ENCODE data around the gene KRTDAP. TPM values are rescaled to one million over a fixed set of nuclear protein-coding genes. Genes with fewer than 3 reads are reported as not detected.

Gene KRTDAP
- total RNA-seq, 1 experiment from 2014 or later = not detected

- DNase-seq = peak; percentile 89
- H3K9ac ChIP-seq (ENCODE audit: low read length) = no peak overlapping the region
- no peaks in the 10 kb centered on the region for H3K9me3 ChIP-seq (ENCODE audit: low read length)
- H3K79me2 ChIP-seq (ENCODE audit: low read length) = no peaks in the 10 kb centered on the region
- peaks cover 4% of the 10 kb centered on the region; the same call in 1 of the 2 replicates for H4K20me1 ChIP-seq (ENCODE audit: insufficient read depth, low read depth, low read length)
- no peak overlapping the region for H3K27ac ChIP-seq (ENCODE audit: low read length)
- H3K4me3 ChIP-seq (ENCODE audit: low read length) = no peak overlapping the region; the same call in 1 of the 2 replicates
- no peak overlapping the region for H3K4me2 ChIP-seq (ENCODE audit: low read depth, low read length, poor library complexity, severe bottlenecking)
- no peaks in the 10 kb centered on the region for H3K36me3 ChIP-seq (ENCODE audit: insufficient read depth, low read length)
- H3K9me2 ChIP-seq (replicated peaks; ENCODE audit: insufficient read depth, low read length) = no peaks in the 10 kb centered on the region
- H3K27me3 ChIP-seq (ENCODE audit: low read length) = no peaks in the 10 kb centered on the region
- no peak overlapping the region for H2AFZ ChIP-seq (ENCODE audit: low read length)
- peaks cover 7% of the 10 kb centered on the region for H3K4me1 ChIP-seq (ENCODE audit: low read length)
These were observed 19.8 kb upstream of the KRTDAP start for GRCh38 chr19:35509861-35510625.

GRCh38 chr19:35509018-35509652, 18.9 kb upstream of the KRTDAP start:
- no peak overlapping the region for H3K27ac ChIP-seq (ENCODE audit: low read length)
- H3K27me3 ChIP-seq (ENCODE audit: low read length) = no peaks in the 10 kb centered on the region
- H3K4me3 ChIP-seq (ENCODE audit: low read length) = no peak overlapping the region
- H3K79me2 ChIP-seq (ENCODE audit: low read length) = no peaks in the 10 kb centered on the region
- H3K36me3 ChIP-seq (ENCODE audit: insufficient read depth, low read length) = no peaks in the 10 kb centered on the region
- peaks cover 7% of the 10 kb centered on the region for H3K4me1 ChIP-seq (ENCODE audit: low read length)
- H3K4me2 ChIP-seq (ENCODE audit: low read depth, low read length, poor library complexity, severe bottlenecking) = no peak overlapping the region
- H3K9me3 ChIP-seq (ENCODE audit: low read length) = no peaks in the 10 kb centered on the region
- H4K20me1 ChIP-seq (ENCODE audit: insufficient read depth, low read depth, low read length) = peaks cover 4% of the 10 kb centered on the region; the same call in 1 of the 2 replicates
- no peaks in the 10 kb centered on the region for H3K9me2 ChIP-seq (replicated peaks; ENCODE audit: insufficient read depth, low read length)
- no peak overlapping the region for H3K9ac ChIP-seq (ENCODE audit: low read length)
- DNase-seq = no peak
- no peak overlapping the region for H2AFZ ChIP-seq (ENCODE audit: low read length)

- H3K27me3 ChIP-seq (ENCODE audit: low read length) = no peaks in the 10 kb centered on the region
- H3K79me2 ChIP-seq (ENCODE audit: low read length) = no peaks in the 10 kb centered on the region
- H3K4me2 ChIP-seq (ENCODE audit: low read depth, low read length, poor library complexity, severe bottlenecking) = no peak overlapping the region
- H3K9me2 ChIP-seq (replicated peaks; ENCODE audit: insufficient read depth, low read length) = no peaks in the 10 kb centered on the region
- H3K27ac ChIP-seq (ENCODE audit: low read length) = no peak overlapping the region
- no peak overlapping the region for H2AFZ ChIP-seq (ENCODE audit: low read length)
- H3K4me3 ChIP-seq (ENCODE audit: low read length) = no peak overlapping the region
- no peak overlapping the region for H3K9ac ChIP-seq (ENCODE audit: low read length)
- no peaks in the 10 kb centered on the region for H3K36me3 ChIP-seq (ENCODE audit: insufficient read depth, low read length)
- no peak for DNase-seq
- H3K4me1 ChIP-seq (ENCODE audit: low read length) = peaks cover 7% of the 10 kb centered on the region
- H4K20me1 ChIP-seq (ENCODE audit: insufficient read depth, low read depth, low read length) = peaks cover 4% of the 10 kb centered on the region; the same call in 1 of the 2 replicates
- no peaks in the 10 kb centered on the region for H3K9me3 ChIP-seq (ENCODE audit: low read length)
These were observed 17.9 kb upstream of the KRTDAP start for GRCh38 chr19:35508129-35508528.

GRCh38 chr19:35507561-35507960, 17.3 kb upstream of the KRTDAP start:
- no peaks in the 10 kb centered on the region for H3K9me2 ChIP-seq (replicated peaks; ENCODE audit: insufficient read depth, low read length)
- no peak for DNase-seq
- H3K27me3 ChIP-seq (ENCODE audit: low read length) = no peaks in the 10 kb centered on the region
- peaks cover 12% of the 10 kb centered on the region for H3K4me1 ChIP-seq (ENCODE audit: low read length)
- no peak overlapping the region for H3K4me2 ChIP-seq (ENCODE audit: low read depth, low read length, poor library complexity, severe bottlenecking)
- H3K9ac ChIP-seq (ENCODE audit: low read length) = no peak overlapping the region
- H2AFZ ChIP-seq (ENCODE audit: low read length) = no peak overlapping the region
- H3K79me2 ChIP-seq (ENCODE audit: low read length) = no peaks in the 10 kb centered on the region
- no peak overlapping the region for H3K4me3 ChIP-seq (ENCODE audit: low read length)
- no peaks in the 10 kb centered on the region for H3K9me3 ChIP-seq (ENCODE audit: low read length)
- no peak overlapping the region for H3K27ac ChIP-seq (ENCODE audit: low read length)
- H4K20me1 ChIP-seq (ENCODE audit: insufficient read depth, low read depth, low read length) = peaks cover 4% of the 10 kb centered on the region; the same call in 1 of the 2 replicates
- no peaks in the 10 kb centered on the region for H3K36me3 ChIP-seq (ENCODE audit: insufficient read depth, low read length)

- Histone ChIP-seq H3K4me1 (ENCODE audit: low read length) (peaks cover 28% of the 10 kb centered on the region), H3K27ac (ENCODE audit: low read length) (no peak overlapping the region), H3K9ac (ENCODE audit: low read length) (no peak overlapping the region), H3K4me3 (ENCODE audit: low read length) (no peak overlapping the region), H3K4me2 (ENCODE audit: low read depth, low read length, poor library complexity, severe bottlenecking) (no peak overlapping the region), H4K20me1 (ENCODE audit: insufficient read depth, low read depth, low read length) (peaks cover 4% of the 10 kb centered on the region; the same call in 1 of the 2 replicates), H3K9me3 (ENCODE audit: low read length) (no peaks in the 10 kb centered on the region), H3K36me3 (ENCODE audit: insufficient read depth, low read length) (no peaks in the 10 kb centered on the region), H3K9me2 (replicated peaks; ENCODE audit: insufficient read depth, low read length) (no peaks in the 10 kb centered on the region), H3K79me2 (ENCODE audit: low read length) (no peaks in the 10 kb centered on the region), H3K27me3 (ENCODE audit: low read length) (no peaks in the 10 kb centered on the region), H2AFZ (ENCODE audit: low read length) (no peak overlapping the region)
- no peak for DNase-seq
These were observed 15.7 kb upstream of the KRTDAP start for GRCh38 chr19:35506011-35506410.

GRCh38 chr19:35502751-35503150, 12.5 kb upstream of the KRTDAP start:
- no peaks in the 10 kb centered on the region for H3K79me2 ChIP-seq (ENCODE audit: low read length)
- H2AFZ ChIP-seq (ENCODE audit: low read length) = no peak overlapping the region
- no peaks in the 10 kb centered on the region for H3K9me3 ChIP-seq (ENCODE audit: low read length)
- no peaks in the 10 kb centered on the region for H4K20me1 ChIP-seq (ENCODE audit: insufficient read depth, low read depth, low read length)
- H3K27me3 ChIP-seq (ENCODE audit: low read length) = no peaks in the 10 kb centered on the region
- no peaks in the 10 kb centered on the region for H3K36me3 ChIP-seq (ENCODE audit: insufficient read depth, low read length)
- H3K9ac ChIP-seq (ENCODE audit: low read length) = no peak overlapping the region
- H3K27ac ChIP-seq (ENCODE audit: low read length) = no peak overlapping the region
- H3K4me2 ChIP-seq (ENCODE audit: low read depth, low read length, poor library complexity, severe bottlenecking) = no peak overlapping the region
- no peak overlapping the region for H3K4me3 ChIP-seq (ENCODE audit: low read length)
- peaks cover 32% of the 10 kb centered on the region for H3K4me1 ChIP-seq (ENCODE audit: low read length)
- H3K9me2 ChIP-seq (replicated peaks; ENCODE audit: insufficient read depth, low read length) = no peaks in the 10 kb centered on the region
- no peak for DNase-seq

- H3K79me2 ChIP-seq (ENCODE audit: low read length) = no peaks in the 10 kb centered on the region
- no peaks in the 10 kb centered on the region for H3K9me2 ChIP-seq (replicated peaks; ENCODE audit: insufficient read depth, low read length)
- H3K9me3 ChIP-seq (ENCODE audit: low read length) = no peaks in the 10 kb centered on the region
- peak overlapping the region; percentile 56 for H3K4me2 ChIP-seq (ENCODE audit: low read depth, low read length, poor library complexity, severe bottlenecking)
- H4K20me1 ChIP-seq (ENCODE audit: insufficient read depth, low read depth, low read length) = no peaks in the 10 kb centered on the region
- no peaks in the 10 kb centered on the region for H3K36me3 ChIP-seq (ENCODE audit: insufficient read depth, low read length)
- H3K27me3 ChIP-seq (ENCODE audit: low read length) = no peaks in the 10 kb centered on the region
- peak; percentile 53 for DNase-seq
- no peak overlapping the region for H3K27ac ChIP-seq (ENCODE audit: low read length)
- H3K4me3 ChIP-seq (ENCODE audit: low read length) = no peak overlapping the region
- H3K4me1 ChIP-seq (ENCODE audit: low read length) = peaks cover 32% of the 10 kb centered on the region
- H3K9ac ChIP-seq (ENCODE audit: low read length) = 0 out of 2 replicates have a peak overlapping the region, but pooled peaks have one; percentile 5
- H2AFZ ChIP-seq (ENCODE audit: low read length) = no peak overlapping the region
These were observed 11.4 kb upstream of the KRTDAP start for GRCh38 chr19:35501684-35502083.

- no peaks in the 10 kb centered on the region for H3K36me3 ChIP-seq (ENCODE audit: insufficient read depth, low read length)
- no peak overlapping the region for H3K4me2 ChIP-seq (ENCODE audit: low read depth, low read length, poor library complexity, severe bottlenecking)
- peaks cover 32% of the 10 kb centered on the region for H3K4me1 ChIP-seq (ENCODE audit: low read length)
- no peaks in the 10 kb centered on the region for H3K9me2 ChIP-seq (replicated peaks; ENCODE audit: insufficient read depth, low read length)
- no peaks in the 10 kb centered on the region for H4K20me1 ChIP-seq (ENCODE audit: insufficient read depth, low read depth, low read length)
- H3K27me3 ChIP-seq (ENCODE audit: low read length) = no peaks in the 10 kb centered on the region
- H2AFZ ChIP-seq (ENCODE audit: low read length) = no peak overlapping the region
- DNase-seq = no peak
- no peaks in the 10 kb centered on the region for H3K9me3 ChIP-seq (ENCODE audit: low read length)
- H3K4me3 ChIP-seq (ENCODE audit: low read length) = no peak overlapping the region
- H3K27ac ChIP-seq (ENCODE audit: low read length) = no peak overlapping the region
- H3K9ac ChIP-seq (ENCODE audit: low read length) = 0 out of 2 replicates have a peak overlapping the region, but pooled peaks have one; percentile 5
- no peaks in the 10 kb centered on the region for H3K79me2 ChIP-seq (ENCODE audit: low read length)
These were observed 10.3 kb upstream of the KRTDAP start for GRCh38 chr19:35500611-35501010.
